Muscle layer of colon (tissue), 2 donors: ENCODE data around the gene TEDC1.

ENCODE experiments used
- H3K27ac ChIP-seq: one replicate; pipeline ENCODE4 v1.7.0; 2013; ENCODE audit warnings: low read depth, mild to moderate bottlenecking, low read length, moderate library complexity
- H3K27me3 ChIP-seq, 2 donors: one replicate each; pipeline ENCODE4 v1.7.0; 2013; ENCODE audit warnings: low read length in 2 of 2, mild to moderate bottlenecking in 2 of 2; ENCODE audit not compliant: insufficient read depth in 2 of 2, control insufficient read depth in 1 of 2
- H3K36me3 ChIP-seq: one replicate; pipeline ENCODE4 v1.7.0; 2013; ENCODE audit warnings: mild to moderate bottlenecking, low read length; ENCODE audit not compliant: insufficient read depth
- H3K4me1 ChIP-seq: one replicate; pipeline ENCODE4 v1.7.0; 2013; ENCODE audit warnings: mild to moderate bottlenecking, low read length; ENCODE audit not compliant: insufficient read depth
- H3K4me3 ChIP-seq, 2 donors: one replicate each; pipeline ENCODE4 v1.7.0; 2013; ENCODE audit warnings: low read length in 2 of 2, low read depth in 1 of 2, mild to moderate bottlenecking in 1 of 2, moderate library complexity in 1 of 2
- H3K9ac ChIP-seq: one replicate; pipeline ENCODE4 v1.7.0; 2013; ENCODE audit warnings: low read length
- H3K9me3 ChIP-seq: one replicate; pipeline ENCODE4 v1.7.0; 2013; ENCODE audit warnings: mild to moderate bottlenecking, low read length
- donor health status: abdominal sarcoma.
- donor health status: Adenocarcinoma of cecum.

The TEDC1 gene

GRCh38 chr14:105460116-105460515, 30.9 kb upstream of the TEDC1 start:
- H3K27me3 ChIP-seq: no peaks in the 10 kb centered on the region
- H3K9me3 ChIP-seq: no peaks in the 10 kb centered on the region
- no peak overlapping the region for H3K27ac ChIP-seq
- no peak overlapping the region for H3K9ac ChIP-seq
- H3K36me3 ChIP-seq: peaks cover 58% of the 10 kb centered on the region
- H3K4me3 ChIP-seq: no peak overlapping the region
- H3K4me1 ChIP-seq: no peaks in the 10 kb centered on the region

- no peaks in the 10 kb centered on the region for H3K9me3 ChIP-seq
- no peaks in the 10 kb centered on the region for H3K4me1 ChIP-seq
- no peak overlapping the region for H3K9ac ChIP-seq
- H3K36me3 ChIP-seq: peaks cover 53% of the 10 kb centered on the region
- no peak overlapping the region for H3K27ac ChIP-seq
- no peak overlapping the region for H3K4me3 ChIP-seq
- no peaks in the 10 kb centered on the region for H3K27me3 ChIP-seq
These were observed 30.4 kb upstream of the TEDC1 start for GRCh38 chr14:105460616-105461015.

- no peak overlapping the region for H3K27ac ChIP-seq
- peaks cover 46% of the 10 kb centered on the region for H3K36me3 ChIP-seq
- no peak overlapping the region for H3K9ac ChIP-seq
- H3K4me3 ChIP-seq: no peak overlapping the region
- no peaks in the 10 kb centered on the region for H3K4me1 ChIP-seq
- H3K9me3 ChIP-seq: no peaks in the 10 kb centered on the region
- no peaks in the 10 kb centered on the region for H3K27me3 ChIP-seq
These were observed 29.1 kb upstream of the TEDC1 start for GRCh38 chr14:105461903-105462302.

DNA sequence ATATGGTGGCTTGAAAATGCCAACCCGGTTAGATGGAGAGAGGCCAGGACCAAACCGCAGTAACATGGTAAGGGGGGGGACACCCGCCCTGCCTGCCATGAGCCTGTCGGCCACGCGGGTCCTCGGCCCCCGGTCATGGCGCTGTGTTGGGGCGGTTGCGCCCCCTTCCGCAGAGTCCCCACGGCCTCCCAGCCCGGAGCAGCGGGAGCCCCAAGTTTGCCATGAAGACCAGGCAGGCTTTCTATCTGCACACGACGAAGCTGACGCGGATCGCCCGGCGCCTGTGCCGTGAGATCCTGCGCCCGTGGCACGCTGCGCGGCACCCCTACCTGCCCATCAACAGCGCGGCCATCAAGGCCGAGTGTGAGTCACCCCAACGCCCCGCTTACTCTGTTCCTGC, 26.5 kb upstream of the TEDC1 start:
- no peaks in the 10 kb centered on the region for H3K9me3 ChIP-seq
- peaks cover 36% of the 10 kb centered on the region for H3K36me3 ChIP-seq
- H3K4me3 ChIP-seq: no peak overlapping the region
- H3K9ac ChIP-seq: no peak overlapping the region
- no peaks in the 10 kb centered on the region for H3K4me1 ChIP-seq
- H3K27ac ChIP-seq: no peak overlapping the region
- no peaks in the 10 kb centered on the region for H3K27me3 ChIP-seq

- no peaks in the 10 kb centered on the region for H3K4me1 ChIP-seq
- H3K4me3 ChIP-seq: no peak overlapping the region
- no peak overlapping the region for H3K27ac ChIP-seq
- H3K9me3 ChIP-seq: no peaks in the 10 kb centered on the region
- H3K27me3 ChIP-seq: no peaks in the 10 kb centered on the region
- H3K9ac ChIP-seq: no peak overlapping the region
- H3K36me3 ChIP-seq: peaks cover 35% of the 10 kb centered on the region
These were observed 25.6 kb upstream of the TEDC1 start for GRCh38 chr14:105465209-105466031.

DNA sequence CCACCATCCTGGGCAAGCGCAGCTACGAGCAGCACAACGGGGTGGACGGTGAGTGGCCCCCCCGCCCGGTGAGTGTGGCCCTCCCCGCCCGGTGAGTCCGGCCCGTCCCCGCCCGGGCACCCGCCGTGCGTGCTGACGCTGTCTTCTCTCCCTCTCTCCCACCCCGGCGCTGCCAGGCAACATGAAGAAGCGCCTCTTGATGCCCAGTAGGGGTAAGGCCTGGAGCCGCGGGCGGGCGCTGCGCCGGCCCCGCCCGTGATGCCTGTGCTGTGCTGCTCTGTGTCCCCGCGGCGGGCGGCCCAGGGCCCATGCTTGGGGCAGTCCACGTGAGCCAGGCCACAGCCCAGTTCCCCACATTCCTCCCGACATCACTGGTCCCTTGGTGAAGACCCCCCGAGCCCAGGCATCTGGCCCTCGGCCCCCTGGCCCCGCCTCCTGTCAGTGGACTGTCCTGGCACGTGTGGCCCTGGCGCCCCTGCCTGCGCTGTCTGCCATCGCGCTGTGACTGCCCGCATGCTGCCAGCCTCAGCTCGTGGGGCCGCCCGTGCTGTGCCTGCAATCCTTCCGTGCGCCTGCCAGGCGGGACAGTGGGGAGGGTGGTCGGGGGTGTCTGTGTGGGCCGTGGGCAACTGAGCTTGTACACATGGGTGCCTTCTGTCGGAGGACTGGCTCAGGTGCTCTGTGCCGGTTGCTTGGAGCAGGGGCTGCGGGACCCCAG, 24.4 kb upstream of the TEDC1 start:
- H3K36me3 ChIP-seq: peaks cover 22% of the 10 kb centered on the region
- H3K27me3 ChIP-seq: no peaks in the 10 kb centered on the region
- no peak overlapping the region for H3K9ac ChIP-seq
- H3K4me1 ChIP-seq: no peaks in the 10 kb centered on the region
- no peak overlapping the region for H3K27ac ChIP-seq
- no peaks in the 10 kb centered on the region for H3K9me3 ChIP-seq
- no peak overlapping the region for H3K4me3 ChIP-seq

DNA sequence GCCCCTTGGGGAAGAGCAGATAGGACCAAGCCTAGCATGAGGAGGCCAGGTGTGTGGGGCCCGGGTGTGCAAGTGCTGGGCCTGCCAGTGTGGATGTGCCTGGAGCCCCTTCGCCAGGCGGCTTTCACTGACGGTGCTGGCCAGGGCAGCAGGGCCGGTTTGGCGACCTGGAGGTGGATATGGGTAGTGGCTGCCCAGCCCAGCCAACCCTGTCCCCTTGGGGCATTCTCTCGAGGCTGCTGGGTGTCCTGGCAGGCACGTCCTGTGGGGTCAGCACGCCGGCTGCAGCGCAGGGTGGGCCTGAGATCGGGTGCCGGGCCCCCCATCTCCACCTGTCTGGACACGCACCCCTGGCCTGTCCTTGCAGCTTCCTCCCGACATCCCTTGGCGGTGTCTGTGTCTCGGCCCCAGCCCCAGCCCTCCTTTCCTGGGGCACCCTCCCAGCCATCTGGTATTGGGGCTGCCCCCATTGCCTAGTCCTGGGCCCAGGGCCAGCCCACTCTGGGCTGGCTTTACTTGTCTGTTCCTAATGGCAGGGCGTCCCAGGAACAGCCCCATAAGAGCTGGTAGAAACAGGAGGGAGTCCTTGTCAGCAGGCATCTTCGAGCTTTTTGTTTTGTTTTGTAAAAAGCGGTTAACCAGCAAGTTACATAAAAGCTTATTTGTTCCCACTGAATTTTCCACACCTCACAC, 23.7 kb upstream of the TEDC1 start:
- H3K9ac ChIP-seq: no peak overlapping the region
- H3K27me3 ChIP-seq: no peaks in the 10 kb centered on the region
- H3K4me3 ChIP-seq: no peak overlapping the region
- no peak overlapping the region for H3K27ac ChIP-seq
- no peaks in the 10 kb centered on the region for H3K9me3 ChIP-seq
- H3K4me1 ChIP-seq: no peaks in the 10 kb centered on the region
- peaks cover 20% of the 10 kb centered on the region for H3K36me3 ChIP-seq

DNA sequence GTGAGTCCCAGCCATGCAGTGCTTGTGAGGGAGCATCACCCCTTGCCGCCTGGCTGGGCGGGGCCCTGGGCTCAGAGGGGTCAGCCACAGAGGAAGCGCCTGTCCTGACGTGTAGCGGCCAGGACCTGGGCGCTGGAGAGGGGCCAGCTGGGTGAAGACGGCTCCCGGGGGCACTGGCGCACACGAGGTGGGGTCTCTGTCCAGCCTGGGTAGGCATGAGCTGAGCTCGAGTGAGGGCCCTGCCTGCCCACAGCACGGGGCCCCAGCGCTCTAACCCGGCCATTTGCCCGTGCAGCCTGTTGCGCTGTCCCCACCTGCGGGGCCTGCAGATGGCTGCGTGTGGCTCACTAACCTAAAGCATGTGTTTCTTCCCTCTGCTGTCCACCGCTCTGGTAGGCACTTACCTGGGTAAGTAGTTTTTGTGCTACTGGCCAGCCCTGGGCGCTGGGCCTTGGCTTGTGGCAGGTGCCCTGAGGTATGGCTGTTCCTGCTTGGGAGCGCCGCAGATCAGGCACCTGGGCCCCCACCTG, 23.0 kb upstream of the TEDC1 start:
- peaks cover 17% of the 10 kb centered on the region for H3K36me3 ChIP-seq
- H3K27me3 ChIP-seq: no peaks in the 10 kb centered on the region
- no peak overlapping the region for H3K27ac ChIP-seq
- H3K9ac ChIP-seq: no peak overlapping the region
- no peaks in the 10 kb centered on the region for H3K9me3 ChIP-seq
- no peak overlapping the region for H3K4me3 ChIP-seq
- no peaks in the 10 kb centered on the region for H3K4me1 ChIP-seq

- H3K4me1 ChIP-seq: peaks cover 5% of the 10 kb centered on the region
These were observed 22.3 kb upstream of the TEDC1 start for GRCh38 chr14:105468621-105469241.

GRCh38 chr14:105469456-105470349, 21.3 kb upstream of the TEDC1 start:
- no peak overlapping the region for H3K9ac ChIP-seq
- H3K4me1 ChIP-seq: peaks cover 7% of the 10 kb centered on the region
- H3K27ac ChIP-seq: no peak overlapping the region
- no peaks in the 10 kb centered on the region for H3K9me3 ChIP-seq
- H3K27me3 ChIP-seq: peaks cover 0 to 5% of the 10 kb centered on the region in 2 donors
- H3K4me3 ChIP-seq: no peak overlapping the region
- peaks cover 2% of the 10 kb centered on the region for H3K36me3 ChIP-seq

More at GRCh38 chr14:105468621-105469241, 22.3 kb upstream of the TEDC1 start:
- peaks cover 10% of the 10 kb centered on the region for H3K36me3 ChIP-seq
- H3K4me3 ChIP-seq: no peak overlapping the region
- no peak overlapping the region for H3K27ac ChIP-seq
- H3K9ac ChIP-seq: no peak overlapping the region
- peaks cover 0 to 4% of the 10 kb centered on the region in 2 donors for H3K27me3 ChIP-seq
- no peaks in the 10 kb centered on the region for H3K9me3 ChIP-seq
